HEK293T (cell line): ENCODE results near the gene SENP3.

Experiments used
- CTCF ChIA-PET: fragments of 350-600 bp; formaldehyde crosslinking; extraction: SDS; loops from one replicate; lab custom pipeline; 2021; ENCODE audit warnings: antibody characterized with exemption, inconsistent platforms; lab: Yijun Ruan, JAX
- POLR2A ChIA-PET: fragments of 350-600 bp; formaldehyde crosslinking; extraction: SDS; loops from one replicate; lab custom pipeline; 2020; ENCODE audit warnings: antibody characterized with exemption, inconsistent platforms; lab: Yijun Ruan, JAX
- DNase-seq: peaks from one replicate; pipeline ENCODE4 v3.0.0; 2012; ENCODE audit warnings: mixed read lengths; ENCODE audit errors: extremely low spot score
- ARNT ChIP-seq: fragments of 450-650 bp; IDR thresholded peaks from 2 replicates; pipeline ENCODE4 v1.6.1; 2017; ENCODE audit warnings: mild to moderate bottlenecking
- BHLHE40 ChIP-seq: fragments of 450-650 bp; IDR thresholded peaks from 2 replicates; pipeline ENCODE4 v1.6.1; 2016; ENCODE audit warnings: mild to moderate bottlenecking, moderate library complexity, borderline replicate concordance
- CTBP1 ChIP-seq: fragments of 450-650 bp; IDR thresholded peaks from 2 replicates; pipeline ENCODE4 v1.6.1; 2016; ENCODE audit warnings: borderline replicate concordance
- ELF4 ChIP-seq: fragments of 450-650 bp; IDR thresholded peaks from 2 replicates; pipeline ENCODE4 v1.6.1; 2017; ENCODE audit warnings: antibody characterized with exemption
- FOXA1 ChIP-seq: fragments of 450-650 bp; IDR thresholded peaks from 2 replicates; pipeline ENCODE4 v1.6.1; 2016; ENCODE audit warnings: mild to moderate bottlenecking
- FOXK2 ChIP-seq: fragments of 450-650 bp; IDR thresholded peaks from 2 replicates; pipeline ENCODE4 v1.6.1; 2016; ENCODE audit warnings: mild to moderate bottlenecking
- FOXM1 ChIP-seq: fragments of 450-650 bp; IDR thresholded peaks from 2 replicates; pipeline ENCODE4 v1.6.1; 2017; ENCODE audit warnings: mild to moderate bottlenecking, borderline replicate concordance
- HDGF ChIP-seq: fragments of 450-650 bp; IDR thresholded peaks from 2 replicates; pipeline ENCODE4 v1.6.1; 2017; ENCODE audit warnings: antibody characterized with exemption, borderline replicate concordance
- L3MBTL2 ChIP-seq: fragments of 450-650 bp; conservative IDR thresholded peaks from 2 replicates; pipeline ENCODE4 v1.6.1; 2016; ENCODE audit warnings: mild to moderate bottlenecking
- LEF1 ChIP-seq: fragments of 450-650 bp; IDR thresholded peaks from 2 replicates; pipeline ENCODE4 v1.6.1; 2017; ENCODE audit warnings: mild to moderate bottlenecking, borderline replicate concordance
- NFRKB ChIP-seq: fragments of 450-650 bp; IDR thresholded peaks from 2 replicates; pipeline ENCODE4 v1.6.1; 2016; ENCODE audit warnings: mild to moderate bottlenecking, moderate library complexity
- SP1 ChIP-seq: fragments of 450-650 bp; IDR thresholded peaks from 2 replicates; pipeline ENCODE4 v1.6.1; 2017
- SUZ12 ChIP-seq: fragments of 450-650 bp; IDR thresholded peaks from 2 replicates; pipeline ENCODE4 v1.6.1; 2016; ENCODE audit warnings: mild to moderate bottlenecking
- TARDBP ChIP-seq: fragments of 450-650 bp; IDR thresholded peaks from 2 replicates; pipeline ENCODE4 v1.6.1; 2016
- ZNF384 ChIP-seq: fragments of 450-650 bp; IDR thresholded peaks from 2 replicates; pipeline ENCODE4 v1.6.1; 2016
- TF ChIP-seq, protein P1 (sequence below): fragments of 450-650 bp; IDR thresholded peaks from 2 replicates; pipeline ENCODE4 v1.6.1; 2016

The SENP3 gene

DNA sequence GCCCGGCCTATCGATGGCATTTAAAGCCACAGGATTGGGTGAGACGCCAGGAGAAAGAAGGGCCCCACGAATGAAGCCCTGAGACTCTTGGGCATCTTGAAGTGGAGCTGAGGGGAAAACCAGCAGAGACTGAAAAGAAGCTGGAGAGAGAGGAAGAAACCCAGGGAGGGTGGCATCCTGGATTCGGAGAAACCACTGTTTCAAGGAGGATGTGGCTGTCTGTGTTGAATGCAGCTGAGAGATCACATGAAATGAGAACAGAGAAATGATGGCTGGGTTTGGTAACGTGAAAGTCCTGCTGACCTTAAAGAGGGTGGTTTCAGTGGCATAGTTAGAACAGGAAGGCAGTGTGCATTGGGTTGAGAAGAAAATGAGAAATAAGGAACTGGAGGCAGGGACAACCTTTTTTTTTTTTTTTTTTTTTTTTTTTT lies 9.1 kb upstream of the SENP3 start:
- TF ChIP-seq HDGF (no peak), FOXK2 (no peak), SP1 (no peak), BHLHE40 (no peak), ARNT (no peak), SUZ12 (no peak)
- CTCF ChIA-PET = interaction anchor here (1.2 kb wide), 1 partner anchor 8 kb away, joined by 4 read pairs; no protein-coding TSS in a partner anchor
- DNase-seq = no peak
- POLR2A ChIA-PET = no interaction called here

DNA sequence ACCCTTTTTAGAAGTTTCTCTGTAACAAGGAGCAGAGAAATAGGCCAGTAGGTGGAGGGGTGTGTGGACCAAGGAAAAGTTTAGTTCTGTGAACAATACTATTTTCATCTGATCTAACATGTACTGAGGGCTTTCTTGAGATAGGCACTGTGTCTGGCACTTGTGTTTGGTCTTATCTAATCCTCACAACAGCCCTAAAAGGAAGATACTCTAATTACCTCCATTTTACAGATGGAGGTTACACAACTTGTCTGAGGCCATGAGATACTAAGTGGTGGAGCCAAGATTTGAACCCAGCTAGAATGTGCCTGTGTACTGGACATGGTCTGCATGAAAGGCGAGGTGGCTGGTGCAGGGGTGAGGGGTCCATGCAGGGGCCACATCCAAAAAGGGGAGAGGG lies 8.4 kb upstream of the SENP3 start:
- no peak for DNase-seq
- no peak for TF ChIP-seq ELF4
- no peak for TF ChIP-seq L3MBTL2
- TF ChIP-seq, protein P1, sequence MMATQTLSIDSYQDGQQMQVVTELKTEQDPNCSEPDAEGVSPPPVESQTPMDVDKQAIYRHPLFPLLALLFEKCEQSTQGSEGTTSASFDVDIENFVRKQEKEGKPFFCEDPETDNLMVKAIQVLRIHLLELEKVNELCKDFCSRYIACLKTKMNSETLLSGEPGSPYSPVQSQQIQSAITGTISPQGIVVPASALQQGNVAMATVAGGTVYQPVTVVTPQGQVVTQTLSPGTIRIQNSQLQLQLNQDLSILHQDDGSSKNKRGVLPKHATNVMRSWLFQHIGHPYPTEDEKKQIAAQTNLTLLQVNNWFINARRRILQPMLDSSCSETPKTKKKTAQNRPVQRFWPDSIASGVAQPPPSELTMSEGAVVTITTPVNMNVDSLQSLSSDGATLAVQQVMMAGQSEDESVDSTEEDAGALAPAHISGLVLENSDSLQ = no peak
- no peak for TF ChIP-seq FOXK2
- TF ChIP-seq TARDBP = no peak
- TF ChIP-seq CTBP1 = no peak
- no peak for TF ChIP-seq SP1
- no peak for TF ChIP-seq FOXA1
- ChIA-PET POLR2A (no interaction called here), CTCF (no interaction called here)

DNA sequence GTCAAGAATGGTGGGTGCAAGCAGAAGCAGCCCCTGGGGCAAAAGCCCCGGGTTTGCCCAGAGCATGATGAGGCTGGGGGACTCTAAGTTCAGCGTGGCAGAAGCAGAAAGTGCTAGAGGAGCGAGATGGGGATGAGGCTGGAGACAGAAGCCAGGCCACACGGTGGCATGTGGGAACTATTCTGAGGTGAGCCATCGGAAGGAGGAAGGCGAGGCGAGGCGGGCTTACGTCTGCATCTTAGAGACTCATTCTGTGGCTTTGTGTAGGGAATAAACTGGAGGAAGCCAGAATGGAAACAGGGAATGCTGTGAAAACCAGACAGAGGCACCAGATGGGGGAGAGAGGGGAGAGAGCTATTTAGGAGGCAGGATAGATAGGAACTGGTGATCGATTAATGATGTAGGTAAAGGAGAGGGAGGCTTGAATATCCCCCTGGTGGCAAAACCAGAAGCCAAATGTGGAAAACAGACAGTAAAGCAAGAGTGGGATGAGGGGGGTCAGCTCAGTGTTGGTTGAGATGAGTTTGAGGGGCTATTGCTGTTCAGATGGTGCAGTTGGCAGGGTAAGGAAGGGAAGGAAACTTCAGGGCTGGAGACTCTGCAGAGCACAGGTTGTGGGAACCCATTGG lies 6.3 kb upstream of the SENP3 start:
- POLR2A ChIA-PET = no interaction called here

DNA sequence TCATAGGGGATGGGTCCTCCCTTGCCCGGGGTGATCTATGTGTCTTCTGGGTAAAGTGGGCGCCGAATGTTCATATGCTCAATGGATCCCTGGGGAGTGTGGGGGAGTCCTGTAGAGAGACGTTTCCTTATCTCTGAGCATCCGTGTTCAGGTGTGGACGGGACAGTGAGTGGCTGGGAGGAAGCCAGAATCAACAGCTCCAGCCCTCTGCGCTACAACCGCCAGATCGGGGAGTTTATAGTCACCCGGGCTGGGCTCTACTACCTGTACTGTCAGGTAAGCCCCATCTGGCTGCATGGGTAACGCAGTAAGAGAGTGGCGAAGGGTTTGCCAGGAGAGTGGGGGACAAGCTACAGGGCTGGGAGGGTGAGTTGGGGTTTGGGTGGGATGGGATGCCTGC lies 5.1 kb upstream of the SENP3 start:
- DNase-seq = no peak
- TF ChIP-seq ZNF384 (no peak), FOXA1 (no peak), HDGF (no peak), SP1 (no peak), FOXM1 (no peak), FOXK2 (no peak), ARNT (no peak), NFRKB (no peak), BHLHE40 (no peak), L3MBTL2 (no peak), TARDBP (no peak), ELF4 (no peak), SUZ12 (no peak), LEF1 (no peak), CTBP1 (no peak)
- TF ChIP-seq, protein P1 = no peak
- ChIA-PET POLR2A (interaction anchor here (0.8 kb wide), 1 partner anchor 77 kb away, joined by 5 read pairs; the partner anchor contains the start of gene ZBTB4), CTCF (no interaction called here)

More for the DNA sequence above, 6.3 kb upstream of the SENP3 start:
- no peak for DNase-seq
- TF ChIP-seq FOXK2 (no peak), NFRKB (no peak), SP1 (no peak), L3MBTL2 (no peak)
- CTCF ChIA-PET = no interaction called here

DNA sequence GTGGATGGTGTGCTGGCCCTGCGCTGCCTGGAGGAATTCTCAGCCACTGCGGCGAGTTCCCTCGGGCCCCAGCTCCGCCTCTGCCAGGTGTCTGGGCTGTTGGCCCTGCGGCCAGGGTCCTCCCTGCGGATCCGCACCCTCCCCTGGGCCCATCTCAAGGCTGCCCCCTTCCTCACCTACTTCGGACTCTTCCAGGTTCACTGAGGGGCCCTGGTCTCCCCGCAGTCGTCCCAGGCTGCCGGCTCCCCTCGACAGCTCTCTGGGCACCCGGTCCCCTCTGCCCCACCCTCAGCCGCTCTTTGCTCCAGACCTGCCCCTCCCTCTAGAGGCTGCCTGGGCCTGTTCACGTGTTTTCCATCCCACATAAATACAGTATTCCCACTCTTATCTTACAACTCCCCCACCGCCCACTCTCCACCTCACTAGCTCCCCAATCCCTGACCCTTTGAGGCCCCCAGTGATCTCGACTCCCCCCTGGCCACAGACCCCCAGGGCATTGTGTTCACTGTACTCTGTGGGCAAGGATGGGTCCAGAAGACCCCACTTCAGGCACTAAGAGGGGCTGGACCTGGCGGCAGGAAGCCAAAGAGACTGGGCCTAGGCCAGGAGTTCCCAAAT lies 4.5 kb upstream of the SENP3 start:
- CTCF ChIA-PET = no interaction called here
- POLR2A ChIA-PET = interaction anchor here (0.8 to 1.7 kb wide), 3 partner anchors 26 to 129 kb away, joined by 3 to 6 read pairs (median 5); partner anchors contain the start of genes MPDU1 and ZBTB4
- no peak for DNase-seq
- TF ChIP-seq FOXM1 (no peak), ZNF384 (no peak), FOXK2 (no peak), ELF4 (no peak), CTBP1 (no peak), SUZ12 (no peak), FOXA1 (no peak)

DNA sequence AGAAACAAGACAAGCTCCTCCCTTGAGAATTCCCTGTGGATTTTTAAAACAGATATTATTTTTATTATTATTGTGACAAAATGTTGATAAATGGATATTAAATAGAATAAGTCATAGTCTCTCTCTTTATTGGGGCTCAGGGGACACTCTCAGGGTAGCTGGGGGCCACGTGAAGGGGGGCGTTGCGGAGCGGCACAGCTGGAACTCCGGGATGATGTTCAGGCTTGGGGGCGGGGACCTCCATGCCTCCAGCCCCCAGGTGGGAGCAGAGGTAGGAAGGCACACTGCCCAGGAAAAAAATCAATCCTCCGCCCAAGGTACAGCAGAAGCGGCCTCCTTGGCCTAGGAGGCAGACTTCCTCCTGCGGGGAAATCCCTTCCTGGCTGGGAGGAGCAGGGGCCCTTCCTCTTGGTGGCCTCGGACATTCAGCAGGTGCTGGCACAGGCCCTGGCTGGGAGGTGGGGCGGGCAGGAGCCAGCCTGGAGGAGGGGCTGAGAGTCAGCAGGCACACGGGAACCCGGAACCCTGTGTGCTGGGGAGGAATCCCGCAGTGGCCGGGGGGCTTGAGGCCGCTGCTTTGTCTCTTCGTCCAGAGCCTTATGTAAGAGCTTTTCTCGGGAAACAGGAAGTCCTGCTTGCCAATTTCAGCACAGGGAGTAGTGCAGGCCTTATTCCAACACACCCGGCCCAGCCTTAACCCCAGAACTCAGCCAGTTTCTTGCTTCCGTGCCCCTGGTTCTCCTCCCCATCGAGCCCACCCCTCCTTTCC lies 3.8 kb upstream of the SENP3 start:
- CTCF ChIA-PET = no interaction called here
- POLR2A ChIA-PET = interaction anchor here (0.8 to 3.0 kb wide), 3 partner anchors 26 to 205 kb away, joined by 3 to 11 read pairs (median 6); partner anchors contain the start of gene MPDU1
- TF ChIP-seq HDGF (no peak), ZNF384 (no peak), FOXM1 (no peak), SUZ12 (no peak), LEF1 (no peak), SP1 (no peak), NFRKB (no peak), CTBP1 (no peak), L3MBTL2 (no peak), FOXA1 (no peak), ELF4 (no peak), TARDBP (no peak), FOXK2 (no peak), ARNT (no peak)
- TF ChIP-seq, protein P1 = no peak
- DNase-seq = no peak
